Body of pancreas (tissue), 4 donors: ENCODE measurements around the gene PREX1. TPM values are rescaled to one million over a fixed set of nuclear protein-coding genes. Genes with fewer than 3 reads are reported as not detected.
"Not testable (repeated sequence)": the region's sequence is repeated elsewhere in the genome, so short reads cannot be mapped to it uniquely, and the experiment has no call there.

Experiments used
- ATAC-seq: fragments of 150-250 bp; one replicate; pipeline ENCODE4 v1.9.1; 2016
- DNase-seq, 4 donors: peaks; one replicate each; pipeline ENCODE4 v3.0.0-alpha.2; 2019
- H3K27ac ChIP-seq, 4 donors: fragments of 200-600 bp; sonication (generic); 1 replicate in 3 of 4; 2 replicates in 1 of 4; pipeline versions ENCODE4 v1.5.1 to v1.6.1; 2016 to 2019; ENCODE audit warnings: mild to moderate bottlenecking in 1 of 4, mixed read lengths in 1 of 4, moderate library complexity in 1 of 4
- H3K27me3 ChIP-seq, 2 donors: fragments of 200-600 bp; sonication (generic); one replicate each; pipeline ENCODE4 v1.6.0; 2016; ENCODE audit warnings: mild to moderate bottlenecking in 1 of 2
- H3K36me3 ChIP-seq, 2 donors: fragments of 200-600 bp; sonication (generic); replicated peaks in 1 of 2; 2 replicates each; pipeline ENCODE4 v1.5.1; 2016; ENCODE audit warnings: low read depth in 2 of 2; ENCODE audit not compliant: insufficient read depth in 1 of 2
- H3K4me1 ChIP-seq: fragments of 200-600 bp; sonication (generic); one replicate; pipeline ENCODE4 v1.6.0; 2016
- H3K4me3 ChIP-seq, 2 donors: fragments of 200-600 bp; sonication (generic); 1 replicate in 1 of 2; 2 replicates in 1 of 2; pipeline ENCODE4 v1.5.1; 2016 to 2019
- H3K9me3 ChIP-seq, 3 donors: fragments of 200-600 bp; sonication (generic); 1 replicate in 2 of 3; 2 replicates in 1 of 3; pipeline ENCODE4 v1.5.1; 2016
- CTCF ChIP-seq, 7 experiments: fragments of 450-650 bp in 4 of 7; fragments of 200-600 bp in 3 of 7; sonication (generic) in 3 of 7; IDR thresholded peaks; one replicate each; pipeline ENCODE4 v1.5.1; 2016 to 2019; ENCODE audit warnings: antibody characterized with exemption in 7 of 7
- POLR2A ChIP-seq, 3 donors: fragments of 450-650 bp; IDR thresholded peaks; one replicate each; pipeline ENCODE4 v1.6.1; 2016; ENCODE audit warnings: antibody characterized with exemption in 3 of 3, mild to moderate bottlenecking in 2 of 3
- WGBS, 2 donors: methylation state at CpG; one replicate each; pipeline ENCODE4 v1.1.5; 2017; 5-methylcytosine and 5-hydroxymethylcytosine counted together
- intact Hi-C: fragments of 100-400 bp; cut with DNase I; formaldehyde crosslinking; loops from one replicate; pipeline ENCODE4 v1.15.1; 2023
- total RNA-seq, 2 donors: library from RNA; depleted of rRNA; stranded (reverse); fragments of >200 nt; gene quantifications; one replicate each; pipeline ENCODE4 v1.1.0, GENCODE V29; 2016

The PREX1 gene
- total RNA-seq, 2 donors from 2014 or later, result 9.1 to 14.5 TPM

GRCh38 chr20:48812600-48813445, 15.0 kb downstream of the PREX1 start:
- 80 to 82% methylated on average over 15 of the region's 15 CpGs for WGBS, 2 donors
- no peak overlapping the region for H3K4me3 ChIP-seq
- DNase-seq, result no peak
- intact Hi-C loops, result no loop called here
- no peaks in the 10 kb centered on the region for H3K4me1 ChIP-seq
- no peaks in the 10 kb centered on the region for H3K27me3 ChIP-seq
- TF ChIP-seq POLR2A (IDR thresholded peaks at IDR 0.05) (no peak), CTCF (IDR thresholded peaks at IDR 0.05) (no peak)
- no peaks in the 10 kb centered on the region for H3K9me3 ChIP-seq
- no peaks in the 10 kb centered on the region for H3K36me3 ChIP-seq
- ATAC-seq, result no peak
- H3K27ac ChIP-seq, result no peak overlapping the region

- H3K9me3 ChIP-seq, H3K27me3 ChIP-seq, H3K36me3 ChIP-seq, ATAC-seq, H3K4me1 ChIP-seq, intact Hi-C loops, DNase-seq, H3K27ac ChIP-seq, H3K4me3 ChIP-seq: not testable (repeated sequence)
- WGBS, 2 donors, result 75 to 81% methylated on average over 1 of the region's 1 CpG
Measured at GRCh38 chr20:48812114-48812513, 15.7 kb downstream of the PREX1 start.

DNA sequence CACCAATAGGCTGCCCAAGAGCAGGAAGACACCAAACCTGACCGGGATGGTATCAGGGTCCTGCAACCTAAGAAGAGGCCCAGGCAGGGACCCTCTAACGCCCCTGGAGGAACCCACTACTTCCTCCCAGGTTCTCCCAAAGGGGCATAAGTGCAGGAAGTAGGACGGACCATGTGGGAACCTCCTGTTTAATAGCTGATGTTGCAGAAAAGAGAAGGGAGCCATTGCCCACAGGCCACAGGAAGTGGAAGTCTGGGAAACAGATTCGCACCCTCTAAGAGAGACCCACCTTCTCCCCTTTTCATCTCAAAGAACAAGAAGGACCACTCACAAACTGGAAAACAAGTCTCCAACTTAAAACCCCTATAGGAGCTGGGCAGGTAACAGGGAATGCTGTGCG, 18.1 kb downstream of the PREX1 start:
- no peak for DNase-seq
- no peaks in the 10 kb centered on the region for H3K36me3 ChIP-seq
- H3K4me1 ChIP-seq, result no peaks in the 10 kb centered on the region
- H3K27me3 ChIP-seq, result no peaks in the 10 kb centered on the region
- 69 to 79% methylated on average over 5 of the region's 5 CpGs for WGBS, 2 donors
- no peak overlapping the region for H3K4me3 ChIP-seq
- TF ChIP-seq CTCF (IDR thresholded peaks at IDR 0.05) (no peak), POLR2A (IDR thresholded peaks at IDR 0.05) (no peak)
- intact Hi-C loops, result no loop called here
- H3K9me3 ChIP-seq, result peaks cover 0 to 5% (median 0%) of the 10 kb centered on the region in 3 donors
- H3K27ac ChIP-seq, result no peak overlapping the region
- ATAC-seq, result no peak

DNA sequence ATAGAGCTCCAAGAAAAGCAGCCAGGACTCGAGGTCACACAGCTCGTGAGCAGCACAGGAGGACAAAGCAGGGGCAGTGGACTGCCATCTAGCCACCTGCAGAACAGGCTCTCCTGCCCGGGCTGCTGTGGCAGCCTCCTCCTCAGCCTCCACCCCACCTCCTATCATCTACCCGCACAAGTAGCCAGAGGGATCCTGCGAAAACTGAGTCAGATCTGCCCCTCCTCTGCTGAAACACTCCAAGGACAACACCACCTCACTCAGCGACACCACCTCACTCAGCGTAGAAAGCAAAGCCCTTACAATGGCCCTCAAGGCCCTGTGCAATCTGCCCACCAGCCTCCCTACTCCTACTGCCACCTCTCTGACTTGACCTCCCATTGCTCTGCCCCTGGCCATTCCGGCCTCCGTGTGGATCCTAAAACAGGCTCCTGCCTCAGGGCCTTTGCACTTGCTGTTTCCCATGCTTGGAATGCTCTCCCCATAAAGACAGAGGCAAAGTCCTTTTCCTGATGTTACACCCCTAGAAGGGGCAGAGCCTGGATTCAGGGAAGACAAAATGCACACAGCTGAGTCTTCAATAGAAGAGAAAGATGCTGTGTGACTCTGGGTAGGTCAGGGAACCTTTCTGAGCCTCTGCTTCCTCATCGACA, 19.3 kb downstream of the PREX1 start:
- no peaks in the 10 kb centered on the region for H3K27me3 ChIP-seq
- DNase-seq, result no peak
- ATAC-seq, result no peak
- 77 to 83% methylated on average over 10 of the region's 10 CpGs for WGBS, 2 donors
- H3K4me1 ChIP-seq, result no peaks in the 10 kb centered on the region
- no peak overlapping the region for H3K27ac ChIP-seq
- no peaks in the 10 kb centered on the region for H3K36me3 ChIP-seq
- no peak overlapping the region for H3K4me3 ChIP-seq
- intact Hi-C loops, result no loop called here
- H3K9me3 ChIP-seq, result peaks cover 0 to 5% (median 0%) of the 10 kb centered on the region in 3 donors
- TF ChIP-seq CTCF (IDR thresholded peaks at IDR 0.05) (no peak), POLR2A (IDR thresholded peaks at IDR 0.05) (no peak)

- peaks cover 0 to 5% (median 0%) of the 10 kb centered on the region in 3 donors for H3K9me3 ChIP-seq
- no peak for TF ChIP-seq POLR2A (IDR thresholded peaks at IDR 0.05)
- TF ChIP-seq CTCF (IDR thresholded peaks at IDR 0.05), result no peak
- H3K36me3 ChIP-seq, result no peaks in the 10 kb centered on the region
- no peaks in the 10 kb centered on the region for H3K4me1 ChIP-seq
- whole genome bisulfite sequencing, 2 donors, result 56 to 59% methylated on average over 13 of the region's 13 CpGs
- intact Hi-C loops, result no loop called here
- ATAC-seq, result no peak
- no peaks in the 10 kb centered on the region for H3K27me3 ChIP-seq
- DNase-seq, result no peak
- H3K4me3 ChIP-seq, result no peak overlapping the region
- H3K27ac ChIP-seq, result no peak overlapping the region
Measured at GRCh38 chr20:48807586-48808381, 20.0 kb downstream of the PREX1 start.
